ENCODE measurements around the gene OR51D1. TPM values are rescaled to one million over a fixed set of nuclear protein-coding genes. Genes with fewer than 3 reads are reported as not detected.
A peak's percentile ranks its signal among the peaks of the same experiment; 100 is the strongest.

OR51D1 gene
- total and polyA plus RNA-seq, 9 of the 15 experiments (the other 6 are each of a cell fraction or from before 2014, with no cell fraction given) = not detected

DNA sequence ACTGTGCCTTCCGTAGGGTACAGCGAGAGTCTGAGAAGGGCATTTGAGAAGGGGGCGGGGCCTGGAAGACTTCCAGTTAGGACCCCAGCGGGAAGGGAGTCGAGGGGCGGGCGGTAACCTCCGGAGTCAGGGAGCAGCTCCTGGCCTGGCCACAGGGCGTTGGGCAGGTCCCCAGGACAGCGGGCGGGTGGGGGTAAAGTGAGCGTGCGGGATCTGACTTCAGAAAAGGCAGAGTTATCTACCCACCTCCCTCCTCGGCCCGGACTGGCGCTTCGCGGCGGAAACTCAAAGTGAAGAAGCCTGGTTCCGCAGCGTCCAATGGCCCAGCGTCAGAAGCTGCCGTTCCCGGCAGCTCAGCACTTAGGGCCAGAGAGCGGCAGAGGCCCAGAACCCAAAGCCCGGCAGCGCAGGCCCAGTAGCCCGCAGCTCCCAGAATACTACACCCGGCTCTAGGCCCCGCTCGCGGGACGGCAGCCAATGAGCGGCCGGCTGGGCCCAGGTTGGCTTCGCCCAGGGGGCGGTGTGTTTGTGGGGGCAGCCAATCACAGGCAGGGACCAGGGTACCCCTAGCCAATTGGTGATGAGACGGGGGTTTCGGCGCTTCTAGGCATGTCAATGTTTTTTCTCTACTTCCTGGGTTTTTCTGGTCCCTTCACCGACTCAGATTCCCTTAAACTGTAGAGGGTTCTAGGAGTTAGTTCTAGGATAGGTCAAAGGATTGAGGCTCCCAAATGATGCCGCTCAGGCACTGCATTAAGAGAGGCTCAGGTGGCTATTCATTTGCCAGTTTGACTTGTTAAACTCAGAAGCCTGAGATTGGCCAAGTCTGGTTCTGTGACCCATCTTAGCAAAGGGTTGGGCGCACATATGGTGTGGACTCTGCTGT, 29.3 kb upstream of the OR51D1 start, which contains the start of gene TRIM68 (continued):
- TF ChIP-seq NR4A1 (CRISPR knock-in tag; IDR thresholded peaks at IDR 0.05) (no peak), NR4A1 (tag; IDR thresholded peaks at IDR 0.05) (no peak), SETDB1 (IDR thresholded peaks at IDR 0.05; ENCODE audit: low read length) (no peak), FOXM1 (IDR thresholded peaks at IDR 0.05; ENCODE audit: low read depth) (peak; percentile 47; the same call in 1 of the 2 replicates), FOXM1 (CRISPR knock-in tag; IDR thresholded peaks at IDR 0.05; ENCODE audit: low read depth) (no peak), MTA1 (IDR thresholded peaks at IDR 0.05; ENCODE audit: borderline replicate concordance) (no peak), ZZZ3 (IDR thresholded peaks at IDR 0.05) (no peak), EP400 (IDR thresholded peaks at IDR 0.05) (0 out of 2 replicates have a peak, but pooled peaks have one; percentile 24), MEIS2 (IDR thresholded peaks at IDR 0.05; ENCODE audit: partially characterized antibody) (peak; percentile 29), NR2F6 (CRISPR knock-in tag; IDR thresholded peaks at IDR 0.05) (no peak), SUPT5H (IDR thresholded peaks at IDR 0.05) (peak; percentile 87), NR1H2 (CRISPR knock-in tag; IDR thresholded peaks at IDR 0.05) (no peak), HCFC1 (IDR thresholded peaks at IDR 0.05; ENCODE audit: low read depth, low read length) (no peak)
- TF ChIP-seq, protein P1, sequence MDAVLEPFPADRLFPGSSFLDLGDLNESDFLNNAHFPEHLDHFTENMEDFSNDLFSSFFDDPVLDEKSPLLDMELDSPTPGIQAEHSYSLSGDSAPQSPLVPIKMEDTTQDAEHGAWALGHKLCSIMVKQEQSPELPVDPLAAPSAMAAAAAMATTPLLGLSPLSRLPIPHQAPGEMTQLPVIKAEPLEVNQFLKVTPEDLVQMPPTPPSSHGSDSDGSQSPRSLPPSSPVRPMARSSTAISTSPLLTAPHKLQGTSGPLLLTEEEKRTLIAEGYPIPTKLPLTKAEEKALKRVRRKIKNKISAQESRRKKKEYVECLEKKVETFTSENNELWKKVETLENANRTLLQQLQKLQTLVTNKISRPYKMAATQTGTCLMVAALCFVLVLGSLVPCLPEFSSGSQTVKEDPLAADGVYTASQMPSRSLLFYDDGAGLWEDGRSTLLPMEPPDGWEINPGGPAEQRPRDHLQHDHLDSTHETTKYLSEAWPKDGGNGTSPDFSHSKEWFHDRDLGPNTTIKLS (IDR thresholded peaks at IDR 0.05; ENCODE audit: borderline replicate concordance, low read depth) = peak; percentile 85; the same call in 1 of the 2 replicates
- TF ChIP-seq, protein P2, sequence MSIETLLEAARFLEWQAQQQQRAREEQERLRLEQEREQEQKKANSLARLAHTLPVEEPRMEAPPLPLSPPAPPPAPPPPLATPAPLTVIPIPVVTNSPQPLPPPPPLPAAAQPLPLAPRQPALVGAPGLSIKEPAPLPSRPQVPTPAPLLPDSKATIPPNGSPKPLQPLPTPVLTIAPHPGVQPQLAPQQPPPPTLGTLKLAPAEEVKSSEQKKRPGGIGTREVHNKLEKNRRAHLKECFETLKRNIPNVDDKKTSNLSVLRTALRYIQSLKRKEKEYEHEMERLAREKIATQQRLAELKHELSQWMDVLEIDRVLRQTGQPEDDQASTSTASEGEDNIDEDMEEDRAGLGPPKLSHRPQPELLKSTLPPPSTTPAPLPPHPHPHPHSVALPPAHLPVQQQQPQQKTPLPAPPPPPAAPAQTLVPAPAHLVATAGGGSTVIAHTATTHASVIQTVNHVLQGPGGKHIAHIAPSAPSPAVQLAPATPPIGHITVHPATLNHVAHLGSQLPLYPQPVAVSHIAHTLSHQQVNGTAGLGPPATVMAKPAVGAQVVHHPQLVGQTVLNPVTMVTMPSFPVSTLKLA (conservative IDR thresholded peaks at IDR 0.05) = peak in 1 of 2 experiments; percentile 46; a peak in 1 of 4 replicates
- TF ChIP-seq, protein P3, sequence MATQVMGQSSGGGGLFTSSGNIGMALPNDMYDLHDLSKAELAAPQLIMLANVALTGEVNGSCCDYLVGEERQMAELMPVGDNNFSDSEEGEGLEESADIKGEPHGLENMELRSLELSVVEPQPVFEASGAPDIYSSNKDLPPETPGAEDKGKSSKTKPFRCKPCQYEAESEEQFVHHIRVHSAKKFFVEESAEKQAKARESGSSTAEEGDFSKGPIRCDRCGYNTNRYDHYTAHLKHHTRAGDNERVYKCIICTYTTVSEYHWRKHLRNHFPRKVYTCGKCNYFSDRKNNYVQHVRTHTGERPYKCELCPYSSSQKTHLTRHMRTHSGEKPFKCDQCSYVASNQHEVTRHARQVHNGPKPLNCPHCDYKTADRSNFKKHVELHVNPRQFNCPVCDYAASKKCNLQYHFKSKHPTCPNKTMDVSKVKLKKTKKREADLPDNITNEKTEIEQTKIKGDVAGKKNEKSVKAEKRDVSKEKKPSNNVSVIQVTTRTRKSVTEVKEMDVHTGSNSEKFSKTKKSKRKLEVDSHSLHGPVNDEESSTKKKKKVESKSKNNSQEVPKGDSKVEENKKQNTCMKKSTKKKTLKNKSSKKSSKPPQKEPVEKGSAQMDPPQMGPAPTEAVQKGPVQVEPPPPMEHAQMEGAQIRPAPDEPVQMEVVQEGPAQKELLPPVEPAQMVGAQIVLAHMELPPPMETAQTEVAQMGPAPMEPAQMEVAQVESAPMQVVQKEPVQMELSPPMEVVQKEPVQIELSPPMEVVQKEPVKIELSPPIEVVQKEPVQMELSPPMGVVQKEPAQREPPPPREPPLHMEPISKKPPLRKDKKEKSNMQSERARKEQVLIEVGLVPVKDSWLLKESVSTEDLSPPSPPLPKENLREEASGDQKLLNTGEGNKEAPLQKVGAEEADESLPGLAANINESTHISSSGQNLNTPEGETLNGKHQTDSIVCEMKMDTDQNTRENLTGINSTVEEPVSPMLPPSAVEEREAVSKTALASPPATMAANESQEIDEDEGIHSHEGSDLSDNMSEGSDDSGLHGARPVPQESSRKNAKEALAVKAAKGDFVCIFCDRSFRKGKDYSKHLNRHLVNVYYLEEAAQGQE (IDR thresholded peaks at IDR 0.05; ENCODE audit: borderline replicate concordance) = no peak
- TF ChIP-seq, protein P3 (CRISPR knock-in tag; IDR thresholded peaks at IDR 0.05; ENCODE audit: low read depth) = no peak

All from K562 (cell line).